ENCODE results near the gene C16orf89.

DNA sequence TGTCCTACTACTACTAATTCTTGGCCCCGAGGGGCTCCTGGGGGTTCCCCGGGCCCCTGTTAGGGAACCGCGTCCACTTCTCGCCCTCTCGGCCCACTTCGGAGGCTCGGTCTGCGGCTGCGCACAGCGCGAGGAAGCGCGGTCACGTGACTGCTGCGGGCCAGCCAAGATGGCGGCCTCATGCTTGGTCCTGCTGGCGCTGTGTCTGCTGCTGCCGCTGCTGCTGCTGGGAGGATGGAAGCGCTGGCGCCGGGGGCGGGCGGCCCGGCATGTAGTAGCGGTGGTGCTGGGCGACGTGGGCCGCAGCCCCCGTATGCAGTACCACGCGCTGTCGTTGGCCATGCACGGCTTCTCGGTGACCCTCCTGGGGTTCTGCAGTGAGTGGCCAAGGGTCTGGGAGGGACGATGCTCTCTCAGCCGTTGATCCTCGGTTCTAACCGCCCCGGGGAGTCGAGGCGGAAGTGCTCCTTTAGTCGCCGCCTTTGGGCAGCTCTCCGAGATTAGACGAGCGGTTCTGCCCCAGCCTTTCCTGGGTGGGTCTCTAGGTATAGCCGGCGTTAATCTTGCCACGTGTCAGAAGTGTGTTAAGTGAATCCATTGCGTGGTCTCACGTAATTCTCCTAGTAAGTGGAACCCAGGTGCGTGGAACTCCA lies 6.1 kb upstream of the C16orf89 start, which contains the start of gene ALG1:
- TF ChIP-seq POLR2A (IDR thresholded peaks at IDR 0.05; ENCODE audit: low read length) (peak; percentile 89), GATA1 (IDR thresholded peaks at IDR 0.05; ENCODE audit: low read depth, low read length) (no peak)
